Nephron (organoid): ENCODE measurements around the gene BANF2.

Experiments
- H3K27ac Mint-ChIP-seq, 3 experiments: 2 replicates each; pipeline ENCODE4 v1.8.0; 2020; ENCODE audit warnings: mixed read lengths in 3 of 3, mild to moderate bottlenecking in 2 of 3, moderate library complexity in 1 of 3
- H3K27me3 Mint-ChIP-seq: 2 replicates; pipeline ENCODE4 v1.8.0; 2021; ENCODE audit warnings: low read depth, mild to moderate bottlenecking, moderate library complexity, mixed read lengths
- H3K36me3 Mint-ChIP-seq: 2 replicates; pipeline ENCODE4 v1.8.0; 2020; ENCODE audit warnings: low read depth, mixed read lengths
- H3K4me1 Mint-ChIP-seq: 2 replicates; pipeline ENCODE4 v1.8.0; 2020; ENCODE audit warnings: mixed read lengths
- H3K4me3 Mint-ChIP-seq, 3 experiments: 2 replicates each; pipeline ENCODE4 v1.8.0; 2020; ENCODE audit warnings: mild to moderate bottlenecking in 3 of 3, mixed read lengths in 3 of 3, moderate library complexity in 2 of 3
- H3K9me3 Mint-ChIP-seq: 2 replicates; pipeline ENCODE4 v1.8.0; 2020; ENCODE audit warnings: mixed read lengths
- CTCF ChIP-seq, 3 experiments: fragments of 200-600 bp; sonication (generic); IDR thresholded peaks; one replicate each; pipeline ENCODE4 v1.5.0; 2021; ENCODE audit warnings: antibody characterized with exemption in 3 of 3; ENCODE audit not compliant: unreplicated experiment in 3 of 3

BANF2 gene

GRCh38 chr20:17720755-17721154 is 21.0 kb downstream of the BANF2 start:
- no peaks in the 10 kb centered on the region for H3K9me3 Mint-ChIP-seq
- H3K4me3 Mint-ChIP-seq, result no peak overlapping the region
- no peaks in the 10 kb centered on the region for H3K4me1 Mint-ChIP-seq
- no peak overlapping the region for H3K27ac Mint-ChIP-seq
- TF ChIP-seq CTCF (IDR thresholded peaks at IDR 0.05; ENCODE audit: unreplicated experiment in 3 of 3), result no peak
- peaks cover 9% of the 10 kb centered on the region for H3K27me3 Mint-ChIP-seq
- no peaks in the 10 kb centered on the region for H3K36me3 Mint-ChIP-seq

GRCh38 chr20:17721802-17722486 is 22.2 kb downstream of the BANF2 start:
- H3K4me1 Mint-ChIP-seq, result no peaks in the 10 kb centered on the region
- no peak for TF ChIP-seq CTCF (IDR thresholded peaks at IDR 0.05; ENCODE audit: unreplicated experiment in 3 of 3)
- no peak overlapping the region for H3K4me3 Mint-ChIP-seq
- H3K36me3 Mint-ChIP-seq, result no peaks in the 10 kb centered on the region
- no peak overlapping the region for H3K27ac Mint-ChIP-seq
- peaks cover 9% of the 10 kb centered on the region for H3K27me3 Mint-ChIP-seq
- H3K9me3 Mint-ChIP-seq, result no peaks in the 10 kb centered on the region

- Mint-ChIP-seq H3K4me3 (no peak overlapping the region), H3K27ac (no peak overlapping the region), H3K9me3 (no peaks in the 10 kb centered on the region), H3K36me3 (no peaks in the 10 kb centered on the region), H3K4me1 (no peaks in the 10 kb centered on the region), H3K27me3 (peaks cover 9% of the 10 kb centered on the region)
- TF ChIP-seq CTCF (IDR thresholded peaks at IDR 0.05; ENCODE audit: unreplicated experiment in 3 of 3), result no peak
These were observed 22.9 kb downstream of the BANF2 start for GRCh38 chr20:17722493-17723300.

GRCh38 chr20:17723301-17723691 is 23.5 kb downstream of the BANF2 start:
- no peak overlapping the region for H3K27ac Mint-ChIP-seq
- peaks cover 10% of the 10 kb centered on the region for H3K27me3 Mint-ChIP-seq
- TF ChIP-seq CTCF (IDR thresholded peaks at IDR 0.05; ENCODE audit: unreplicated experiment in 3 of 3), result no peak
- H3K36me3 Mint-ChIP-seq, result no peaks in the 10 kb centered on the region
- H3K4me1 Mint-ChIP-seq, result no peaks in the 10 kb centered on the region
- H3K9me3 Mint-ChIP-seq, result no peaks in the 10 kb centered on the region
- no peak overlapping the region for H3K4me3 Mint-ChIP-seq

- peaks cover 24% of the 10 kb centered on the region for H3K27me3 Mint-ChIP-seq
- no peak for TF ChIP-seq CTCF (IDR thresholded peaks at IDR 0.05; ENCODE audit: unreplicated experiment in 3 of 3)
- no peaks in the 10 kb centered on the region for H3K36me3 Mint-ChIP-seq
- no peak overlapping the region for H3K27ac Mint-ChIP-seq
- H3K4me3 Mint-ChIP-seq, result no peak overlapping the region
- H3K9me3 Mint-ChIP-seq, result no peaks in the 10 kb centered on the region
- no peaks in the 10 kb centered on the region for H3K4me1 Mint-ChIP-seq
These were observed 25.5 kb downstream of the BANF2 start for GRCh38 chr20:17725094-17725835.
